GM18909 (cell line): Measurements from ENCODE around the gene MED8.

ENCODE experiments used
- ATAC-seq: cut with Tn5 transposase; IDR thresholded peaks from one replicate; pipeline ENCODE4 v1.9.1; 2021; ENCODE audit warnings: mild to moderate bottlenecking; ENCODE audit not compliant: unreplicated experiment, poor library complexity

MED8 gene

GRCh38 chr1:43363283-43363934 is 26.2 kb downstream of the MED8 start:
- no peak for ATAC-seq

- ATAC-seq = no peak
These were observed 29.0 kb downstream of the MED8 start for GRCh38 chr1:43360616-43361015.

GRCh38 chr1:43359696-43360095 is 29.9 kb downstream of the MED8 start:
- ATAC-seq = no peak

GRCh38 chr1:43358746-43359693 is 30.6 kb downstream of the MED8 start, which contains the start of gene CDC20:
CDC20 (plus strand) TSS chr1:43358981; CDS start chr1:43359216, 235 bp downstream.
- peak; percentile 95 for ATAC-seq

- peak; percentile 13 for ATAC-seq
These were observed 31.4 kb downstream of the MED8 start for GRCh38 chr1:43358121-43358745.

GRCh38 chr1:43357251-43357650 is 32.3 kb downstream of the MED8 start:
- no peak for ATAC-seq

GRCh38 chr1:43354936-43355335 is 34.7 kb downstream of the MED8 start:
- no peak for ATAC-seq

- no peak for ATAC-seq
These were observed 35.1 kb downstream of the MED8 start for GRCh38 chr1:43354471-43354870.

GRCh38 chr1:43352881-43353280 is 36.7 kb downstream of the MED8 start:
- ATAC-seq = no peak

- no peak for ATAC-seq
These were observed 37.3 kb downstream of the MED8 start for GRCh38 chr1:43352351-43352705.

- ATAC-seq = no peak
These were observed 37.9 kb downstream of the MED8 start for GRCh38 chr1:43351421-43352350.

GRCh38 chr1:43350976-43351375 is 38.6 kb downstream of the MED8 start:
- ATAC-seq = no peak

GRCh38 chr1:43349594-43350306 is 39.9 kb downstream of the MED8 start:
- no peak for ATAC-seq

GRCh38 chr1:43348809-43349593 is 40.6 kb downstream of the MED8 start:
- no peak for ATAC-seq

- no peak for ATAC-seq
These were observed 41.2 kb downstream of the MED8 start for GRCh38 chr1:43348343-43348808.

- ATAC-seq = no peak
These were observed 43.0 kb downstream of the MED8 start for GRCh38 chr1:43346636-43347035.

GRCh38 chr1:43345120-43345519 is 44.5 kb downstream of the MED8 start:
- ATAC-seq = no peak

- ATAC-seq = no peak
These were observed 45.2 kb downstream of the MED8 start for GRCh38 chr1:43344267-43344850.
